Measurements from ENCODE around the gene KRTAP10-12.

DNA sequence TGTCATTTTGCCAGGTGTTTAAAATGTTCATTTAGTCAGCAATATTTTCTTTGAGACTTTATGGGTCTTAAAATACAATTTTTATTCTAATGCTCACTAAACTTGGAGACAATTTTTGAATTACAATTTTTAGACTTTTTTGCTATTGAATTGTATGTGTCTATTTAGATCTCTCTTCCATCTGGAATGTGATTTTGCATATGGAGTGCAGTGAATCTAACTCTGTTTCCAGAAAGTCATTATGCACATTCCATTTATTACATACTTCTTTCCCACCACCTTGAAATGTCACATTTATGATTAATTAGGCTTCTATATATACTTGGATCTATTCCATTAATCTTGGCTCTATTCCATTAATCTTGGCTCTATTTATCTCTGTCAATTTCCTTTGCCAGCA, 20.0 kb downstream of the KRTAP10-12 start:
- TF ChIP-seq POLR2AphosphoS2 (IDR thresholded peaks at IDR 0.05; ENCODE audit: low read depth, low read length) (no peak), ZNF709 (CRISPR knock-in tag; IDR thresholded peaks at IDR 0.05) (no peak), ZNF138 (CRISPR knock-in tag; IDR thresholded peaks at IDR 0.05; ENCODE audit: low read depth) (no peak), POLR2A (IDR thresholded peaks at IDR 0.05; ENCODE audit: insufficient read depth in 1 of 2, low read depth in 2 of 2, low read length in 2 of 2) (no peak), ZNF253 (CRISPR knock-in tag; IDR thresholded peaks at IDR 0.05; ENCODE audit: borderline replicate concordance) (no peak), ZNF616 (CRISPR knock-in tag; IDR thresholded peaks at IDR 0.05; ENCODE audit: low read depth) (no peak), RAD21 (CRISPR knock-in tag; IDR thresholded peaks at IDR 0.05) (no peak), ZSCAN30 (CRISPR knock-in tag; IDR thresholded peaks at IDR 0.05) (no peak)
- TF ChIP-seq, protein P1, sequence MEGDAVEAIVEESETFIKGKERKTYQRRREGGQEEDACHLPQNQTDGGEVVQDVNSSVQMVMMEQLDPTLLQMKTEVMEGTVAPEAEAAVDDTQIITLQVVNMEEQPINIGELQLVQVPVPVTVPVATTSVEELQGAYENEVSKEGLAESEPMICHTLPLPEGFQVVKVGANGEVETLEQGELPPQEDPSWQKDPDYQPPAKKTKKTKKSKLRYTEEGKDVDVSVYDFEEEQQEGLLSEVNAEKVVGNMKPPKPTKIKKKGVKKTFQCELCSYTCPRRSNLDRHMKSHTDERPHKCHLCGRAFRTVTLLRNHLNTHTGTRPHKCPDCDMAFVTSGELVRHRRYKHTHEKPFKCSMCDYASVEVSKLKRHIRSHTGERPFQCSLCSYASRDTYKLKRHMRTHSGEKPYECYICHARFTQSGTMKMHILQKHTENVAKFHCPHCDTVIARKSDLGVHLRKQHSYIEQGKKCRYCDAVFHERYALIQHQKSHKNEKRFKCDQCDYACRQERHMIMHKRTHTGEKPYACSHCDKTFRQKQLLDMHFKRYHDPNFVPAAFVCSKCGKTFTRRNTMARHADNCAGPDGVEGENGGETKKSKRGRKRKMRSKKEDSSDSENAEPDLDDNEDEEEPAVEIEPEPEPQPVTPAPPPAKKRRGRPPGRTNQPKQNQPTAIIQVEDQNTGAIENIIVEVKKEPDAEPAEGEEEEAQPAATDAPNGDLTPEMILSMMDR (CRISPR knock-in tag; IDR thresholded peaks at IDR 0.05), result no peak
